WI38 (cell line): ENCODE data around the gene CHST4.
A peak's percentile ranks its signal among the peaks of the same experiment; 100 is the strongest.

Experiments used
- H3K4me3 ChIP-seq: 2 replicates; pipeline ENCODE4 v1.5.1; 2011; ENCODE audit warnings: low read depth, mild to moderate bottlenecking, control low read depth, low read length
- CTCF ChIP-seq: IDR thresholded peaks from 2 replicates; pipeline ENCODE4 v1.5.1; 2012; ENCODE audit warnings: low read depth, mild to moderate bottlenecking, control low read depth, low read length

The CHST4 gene

GRCh38 chr16:71526111-71526631 lies at the start of gene CHST4:
Gene CHST4, plus strand, starts transcription at chr16:71526426. Its CDS starts 10,252 bp downstream, at chr16:71536678.
- H3K4me3 ChIP-seq, result no peak within 1 kb of the TSS

GRCh38 chr16:71476457-71477124 lies 49.6 kb upstream of the CHST4 start:
- H3K4me3 ChIP-seq, result no peak overlapping the region
- TF ChIP-seq CTCF, result no peak

More at GRCh38 chr16:71526111-71526631, at the start of gene CHST4:
- no peak for TF ChIP-seq CTCF

- peak; percentile 45 for TF ChIP-seq CTCF
- H3K4me3 ChIP-seq, result no peak overlapping the region
Observed at GRCh38 chr16:71479420-71479819, 46.8 kb upstream of the CHST4 start.

GRCh38 chr16:71480956-71481355 lies 45.3 kb upstream of the CHST4 start:
- no peak overlapping the region for H3K4me3 ChIP-seq
- TF ChIP-seq CTCF, result no peak

- H3K4me3 ChIP-seq, result no peak overlapping the region
- TF ChIP-seq CTCF, result no peak
Observed at GRCh38 chr16:71482569-71482968, 43.7 kb upstream of the CHST4 start.

- TF ChIP-seq CTCF, result no peak
- H3K4me3 ChIP-seq, result peak overlapping the region; percentile 93
Observed at GRCh38 chr16:71484006-71484893, 42.0 kb upstream of the CHST4 start.

GRCh38 chr16:71489122-71489521 lies 37.1 kb upstream of the CHST4 start, which contains the start of gene ZNF19:
Gene ZNF19, minus strand, starts transcription at chr16:71489324. Its CDS starts 7,210 bp downstream, at chr16:71482114.
- no peak for TF ChIP-seq CTCF
- no peak within 1 kb of the TSS for H3K4me3 ChIP-seq
